Heart right ventricle (tissue), 16 donors: Measurements from ENCODE around the gene SLC35A5. TPM values are rescaled to one million over a fixed set of nuclear protein-coding genes. Genes with fewer than 3 reads are reported as not detected.

ENCODE experiments used
- ATAC-seq, 8 donors: fragments of 200-7000 bp; cut with Tn5 transposase; one replicate each; pipeline ENCODE4 v1.9.1; 2020; ENCODE audit warnings: mild to moderate bottlenecking in 8 of 8, moderate library complexity in 8 of 8, moderate number of reproducible peaks in 1 of 8
- DNase-seq, 2 donors: peaks; one replicate each; pipeline ENCODE4 v3.0.0-alpha.2; 2020
- H3K27ac ChIP-seq, 10 donors: fragments of 200-600 bp; sonication (generic) in 2 of 10; one replicate each; pipeline versions ENCODE4 v1.5.0 to v1.8.0; 2020 to 2022; ENCODE audit warnings: mild to moderate bottlenecking in 3 of 10
- H3K27me3 ChIP-seq, 7 donors: fragments of 200-600 bp; one replicate each; pipeline ENCODE4 v1.8.0; 2021 to 2022; ENCODE audit warnings: mild to moderate bottlenecking in 2 of 7
- H3K36me3 ChIP-seq, 9 donors: fragments of 200-600 bp; sonication (generic) in 1 of 9; one replicate each; pipeline versions ENCODE4 v1.5.0 to v1.8.0; 2020 to 2022; ENCODE audit warnings: mild to moderate bottlenecking in 2 of 9
- H3K4me1 ChIP-seq, 9 donors: fragments of 200-600 bp; sonication (generic) in 1 of 9; one replicate each; pipeline versions ENCODE4 v1.5.0 to v1.8.0; 2020 to 2022; ENCODE audit warnings: mild to moderate bottlenecking in 4 of 9
- H3K4me3 ChIP-seq, 10 donors: fragments of 200-600 bp; sonication (generic) in 2 of 10; one replicate each; pipeline versions ENCODE4 v1.5.0 to v1.8.0; 2020 to 2022; ENCODE audit warnings: mild to moderate bottlenecking in 7 of 10, moderate library complexity in 2 of 10
- H3K9me3 ChIP-seq, 11 donors: fragments of 200-600 bp in 10 of 11; sonication (generic) in 2 of 11; one replicate each; pipeline versions ENCODE4 v1.5.0 to v1.8.0; 2013 to 2022; ENCODE audit warnings: mild to moderate bottlenecking in 2 of 11, control low read depth in 1 of 11, moderate library complexity in 1 of 11
- CTCF ChIP-seq, 9 donors: fragments of 200-600 bp; sonication (generic) in 2 of 9; IDR thresholded peaks; one replicate each; pipeline versions ENCODE4 v1.5.0 to v1.8.0; 2021 to 2022; ENCODE audit warnings: antibody characterized with exemption in 9 of 9, mild to moderate bottlenecking in 5 of 9, moderate library complexity in 1 of 9
- WGBS, 2 donors: extraction: QIAGEN DNeasy Blood & Tissue Kit; methylation state at CpG; one replicate each; pipeline ENCODE4 v1.1.7; 2013; ENCODE audit warnings: inconsistent platforms in 1 of 2; 5-methylcytosine and 5-hydroxymethylcytosine counted together
- intact Hi-C, 10 donors: fragments of 100-400 bp; cut with DNase I; formaldehyde crosslinking; loops; one replicate each; pipeline versions ENCODE4 v1.11.1 to v1.14.2; 2022
- polyA plus RNA-seq, 2 donors: library from polyadenylated mRNA; stranded (reverse); fragments of 200-250 nt; gene quantifications; one replicate each; pipeline ENCODE4 v1.2.3, GENCODE V29; 2013
- total RNA-seq, 10 donors: library from RNA; stranded (reverse); fragmentation: NEBNext Ultra II Directional in 3 of 10; extraction: Animal tissue kit (Norgen Biotek cat#: 25700) in 3 of 10; gene quantifications; one replicate each; pipeline versions ENCODE4 v1.2.1 to v1.2.4, GENCODE V29; 2021 to 2023
- donor health status: Arrhythmogenic right ventricular cardiomyopathy.
- donor health status: ischemic (EF 13 %, LVEDD 7.1; RV severe dilation, severe dysfunction).
- donor health status: healthy with polysubstance abuse.
- donor health status: DM: no; HTN: yes; CAD: no.
- donor health status: DM: no; HTN: no; CAD: no.
- donor health status: ischemic (EF 25% LVEDD 6.9; RV normal size, moderate dysfunction).
- donor health status: ischemic (EF 25% LVEDD 5.7; RV mildly dilated, moderate dysfunction).
- donor health status: healthy.
- donor health status: DM: yes; HTN: yes; CAD: no.
- donor health status: Ischemic cardiomyopathy.
- donor health status: ischemic (EF 35%, LVEDD 5.7; RV mildly dilated, moderate dysfunction).
- donor health status: nonischemic (EF 11% LVEDD 7.7; RV severe dilation, severe dysfunction).
- donor health status: DM: yes; HTN: yes; CAD: no.
- donor health status: PGD.
- donor health status: ischemic (EF 29% LVEDD 5.4; RV normal size, mild dysfunction).
- donor health status: nonischemic (EF 23%, LVEDD 6.1; RV moderate dilation, normal function).

Gene SLC35A5
- total and polyA plus RNA-seq, 12 donors: 6.1 to 25.7 (median 13.9) TPM

- ATAC-seq (peak in 1 of 8 donors; percentile 20), DNase-seq (no peak)
- Histone ChIP-seq H3K9me3 (no peaks in the 10 kb centered on the region), H3K27me3 (no peaks in the 10 kb centered on the region), H3K4me1 (peaks cover 0 to 3% (median 0%) of the 10 kb centered on the region in 9 donors), H3K4me3 (no peak overlapping the region), H3K27ac (no peak overlapping the region), H3K36me3 (peaks cover 0 to 94% (median 21%) of the 10 kb centered on the region in 9 donors)
- no peak for TF ChIP-seq CTCF (IDR thresholded peaks at IDR 0.05)
- intact Hi-C loops: loop anchor here in 3 of 10 donors (5.0 to 10.0 kb wide), 4 partner anchors 59 to 399 kb away; partner anchors contain the start of gene CCDC80 (in 1 of the 3)
Observed at GRCh38 chr3:112585782-112586181, 23.9 kb downstream of the SLC35A5 start.

DNA sequence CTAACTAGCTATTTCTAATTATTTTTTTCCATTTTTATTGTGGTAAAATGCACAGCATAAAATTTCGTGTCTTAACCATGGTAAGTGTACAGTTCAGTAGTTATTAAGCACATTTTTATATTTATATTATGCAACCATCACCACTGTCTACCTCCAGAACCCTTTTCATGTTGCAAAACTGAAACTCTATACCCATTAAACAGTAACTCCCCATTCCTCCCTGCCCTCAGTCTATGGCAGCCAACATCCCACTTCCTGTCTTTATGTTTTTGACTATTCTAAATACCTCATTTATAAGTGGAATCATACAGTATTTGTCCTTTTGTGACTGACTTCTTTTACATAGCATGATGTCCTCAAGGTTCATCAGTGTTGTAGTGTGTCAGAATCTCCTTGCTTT is 25.5 kb downstream of the SLC35A5 start:
- WGBS, 2 donors: 95% methylated on average over 1 of the region's 1 CpG
- DNase-seq (no peak), ATAC-seq (no peak)
- no peak overlapping the region for H3K27ac ChIP-seq
- intact Hi-C loops: loop anchor here in 3 of 10 donors (5.0 to 10.0 kb wide), 4 partner anchors 57 to 397 kb away; partner anchors contain the start of gene CCDC80 (in 1 of the 3)
- no peak for TF ChIP-seq CTCF (IDR thresholded peaks at IDR 0.05)
- peaks cover 0 to 96% (median 16%) of the 10 kb centered on the region in 9 donors for H3K36me3 ChIP-seq
- no peaks in the 10 kb centered on the region for H3K27me3 ChIP-seq
- peaks cover 0 to 1% (median 0%) of the 10 kb centered on the region in 11 donors for H3K9me3 ChIP-seq
- H3K4me1 ChIP-seq: no peaks in the 10 kb centered on the region
- no peak overlapping the region for H3K4me3 ChIP-seq

- no peak for ATAC-seq
- no peak for DNase-seq
Observed at GRCh38 chr3:112593258-112593657, 31.4 kb downstream of the SLC35A5 start.

GRCh38 chr3:112594856-112595255 is 33.0 kb downstream of the SLC35A5 start:
- ATAC-seq: no peak

More at GRCh38 chr3:112593258-112593657, 31.4 kb downstream of the SLC35A5 start:
- no peak for TF ChIP-seq CTCF (IDR thresholded peaks at IDR 0.05)
- intact Hi-C loops: no loop called here
- Histone ChIP-seq H3K4me1 (no peaks in the 10 kb centered on the region), H3K4me3 (no peak overlapping the region), H3K36me3 (peaks cover 0 to 76% (median 13%) of the 10 kb centered on the region in 9 donors), H3K27me3 (no peaks in the 10 kb centered on the region), H3K9me3 (peaks cover 0 to 14% (median 0%) of the 10 kb centered on the region in 11 donors), H3K27ac (no peak overlapping the region)

More at GRCh38 chr3:112594856-112595255, 33.0 kb downstream of the SLC35A5 start:
- intact Hi-C loops: no loop called here
- no peak for DNase-seq
- no peaks in the 10 kb centered on the region for H3K4me1 ChIP-seq
- H3K9me3 ChIP-seq: peaks cover 0 to 14% (median 0%) of the 10 kb centered on the region in 11 donors
- no peak overlapping the region for H3K4me3 ChIP-seq
- 87 to 94% methylated on average over 2 of the region's 2 CpGs for WGBS, 2 donors
- H3K36me3 ChIP-seq: peaks cover 0 to 62% (median 13%) of the 10 kb centered on the region in 9 donors
- H3K27me3 ChIP-seq: no peaks in the 10 kb centered on the region
- no peak overlapping the region for H3K27ac ChIP-seq
- no peak for TF ChIP-seq CTCF (IDR thresholded peaks at IDR 0.05)
